GM10248 (cell line): ENCODE measurements around the gene NMNAT2.
A peak's percentile ranks its signal among the peaks of the same experiment; 100 is the strongest.

Experiments used
- CTCF ChIA-PET: fragments of 300-600 bp; sonication (Branson Sonifier 250); formaldehyde crosslinking; extraction: SDS; loops from one replicate; lab custom pipeline; 2021; ENCODE audit warnings: antibody characterized with exemption; lab: Yijun Ruan, JAX
- POLR2A ChIA-PET: fragments of 350-650 bp; sonication (Branson Sonifier 250); formaldehyde crosslinking; extraction: SDS; loops from one replicate; lab custom pipeline; 2020; ENCODE audit warnings: antibody characterized with exemption; lab: Yijun Ruan, JAX
- DNase-seq: peaks from one replicate; pipeline ENCODE4 v3.0.0; 2012; ENCODE audit errors: extremely low spot score
- TF ChIP-seq, protein P1 (sequence below): IDR thresholded peaks from 2 replicates; pipeline ENCODE4 v1.5.1; 2012; ENCODE audit warnings: mild to moderate bottlenecking, low read depth; ENCODE audit errors: extremely low read depth, missing control alignments, control extremely low read depth

The NMNAT2 gene

DNA sequence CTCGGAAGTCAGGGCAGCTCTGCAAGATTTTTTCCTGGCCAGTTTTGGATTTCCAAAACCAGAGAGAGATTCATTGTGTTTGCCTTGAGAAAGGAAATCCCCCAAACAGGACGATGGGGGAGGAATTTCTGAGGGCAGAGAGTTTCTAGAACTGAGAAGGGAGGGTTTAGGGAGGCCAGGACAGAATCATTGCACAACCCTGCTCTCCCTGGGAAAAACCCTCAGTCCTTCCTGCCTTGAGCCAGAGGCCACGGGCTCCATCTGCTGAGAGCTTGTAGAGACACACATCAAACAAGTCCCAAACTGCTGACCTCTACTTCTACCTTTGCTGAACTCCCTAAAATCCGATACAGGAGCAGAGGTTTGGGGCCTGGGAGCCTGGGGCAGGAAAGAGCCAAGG lies 99.7 kb downstream of the NMNAT2 start:
- TF ChIP-seq, protein P1, sequence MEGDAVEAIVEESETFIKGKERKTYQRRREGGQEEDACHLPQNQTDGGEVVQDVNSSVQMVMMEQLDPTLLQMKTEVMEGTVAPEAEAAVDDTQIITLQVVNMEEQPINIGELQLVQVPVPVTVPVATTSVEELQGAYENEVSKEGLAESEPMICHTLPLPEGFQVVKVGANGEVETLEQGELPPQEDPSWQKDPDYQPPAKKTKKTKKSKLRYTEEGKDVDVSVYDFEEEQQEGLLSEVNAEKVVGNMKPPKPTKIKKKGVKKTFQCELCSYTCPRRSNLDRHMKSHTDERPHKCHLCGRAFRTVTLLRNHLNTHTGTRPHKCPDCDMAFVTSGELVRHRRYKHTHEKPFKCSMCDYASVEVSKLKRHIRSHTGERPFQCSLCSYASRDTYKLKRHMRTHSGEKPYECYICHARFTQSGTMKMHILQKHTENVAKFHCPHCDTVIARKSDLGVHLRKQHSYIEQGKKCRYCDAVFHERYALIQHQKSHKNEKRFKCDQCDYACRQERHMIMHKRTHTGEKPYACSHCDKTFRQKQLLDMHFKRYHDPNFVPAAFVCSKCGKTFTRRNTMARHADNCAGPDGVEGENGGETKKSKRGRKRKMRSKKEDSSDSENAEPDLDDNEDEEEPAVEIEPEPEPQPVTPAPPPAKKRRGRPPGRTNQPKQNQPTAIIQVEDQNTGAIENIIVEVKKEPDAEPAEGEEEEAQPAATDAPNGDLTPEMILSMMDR, result peak; percentile 62
- POLR2A ChIA-PET, result no interaction called here
- peak; percentile 69 for DNase-seq
- CTCF ChIA-PET, result interaction anchor here (0.6 to 6.9 kb wide), 16 partner anchors 8 to 730 kb away, joined by 3 to 64 read pairs (median 4); partner anchors contain the start of gene RNASEL

DNA sequence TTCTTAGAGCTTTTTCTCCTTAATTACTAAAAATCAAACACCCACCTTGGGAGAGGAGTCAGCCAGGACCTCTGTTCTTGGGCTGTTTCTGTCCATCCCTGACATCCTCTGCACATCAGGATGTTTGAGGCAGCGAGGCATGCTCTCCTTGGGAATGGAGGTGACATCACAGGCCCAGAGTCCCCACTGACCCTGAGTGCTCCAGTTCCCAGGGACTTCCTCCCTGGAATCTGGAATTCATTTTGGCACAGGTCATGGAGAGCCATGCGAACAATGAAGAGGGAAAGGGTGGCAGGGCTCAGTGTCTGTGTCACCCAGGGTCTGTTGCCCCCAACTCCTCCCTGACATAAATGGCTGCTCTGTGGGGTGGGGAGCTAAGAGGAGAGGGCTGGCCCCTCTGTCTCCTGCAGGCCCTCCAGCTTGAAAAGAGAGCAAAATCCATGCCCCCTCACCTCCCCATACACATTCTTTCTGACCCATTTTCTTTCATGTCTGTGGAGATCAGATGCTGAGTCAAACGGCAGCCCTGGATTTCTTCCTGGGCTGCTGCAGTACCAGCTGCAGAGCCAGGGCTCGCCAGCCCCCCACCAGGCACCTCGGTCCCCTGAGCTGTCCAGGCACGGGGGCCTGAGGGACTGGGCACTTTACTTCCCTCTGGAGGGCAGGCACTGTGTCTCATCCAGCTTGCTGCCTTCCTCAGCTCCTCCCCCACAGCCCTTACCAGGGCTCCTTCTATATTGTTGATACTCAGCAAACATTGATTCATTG lies 102.0 kb downstream of the NMNAT2 start:
- DNase-seq, result no peak
- ChIA-PET CTCF (interaction anchor here (1.0 to 6.9 kb wide), 4 partner anchors 10 to 354 kb away, joined by 3 to 64 read pairs (median 33); no protein-coding TSS in a partner anchor), POLR2A (no interaction called here)
- TF ChIP-seq, protein P1, result no peak

DNA sequence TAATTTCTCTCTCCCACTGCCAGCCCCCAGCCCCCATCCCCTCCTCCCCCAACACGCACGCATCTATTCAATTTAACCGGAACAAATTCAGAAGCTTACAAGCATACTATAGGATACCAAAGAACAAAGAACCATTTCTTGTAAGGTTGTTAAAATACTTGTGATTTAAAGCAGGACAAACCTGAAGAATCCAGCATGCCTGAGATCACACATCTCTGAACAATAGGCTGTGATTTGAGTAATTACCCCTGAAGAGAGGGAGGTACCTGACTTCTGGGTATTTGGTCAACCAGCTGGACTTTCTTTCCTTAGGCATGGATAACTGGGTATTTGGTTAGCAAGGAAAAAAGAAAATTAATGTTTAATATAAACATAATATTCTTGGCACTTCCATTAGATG lies 105.1 kb downstream of the NMNAT2 start:
- TF ChIP-seq, protein P1, result no peak
- CTCF ChIA-PET, result interaction anchor here (1.0 to 1.7 kb wide), 2 partner anchors 31 to 85 kb away, joined by 3 to 5 read pairs; no protein-coding TSS in a partner anchor
- POLR2A ChIA-PET, result no interaction called here
- no peak for DNase-seq

DNA sequence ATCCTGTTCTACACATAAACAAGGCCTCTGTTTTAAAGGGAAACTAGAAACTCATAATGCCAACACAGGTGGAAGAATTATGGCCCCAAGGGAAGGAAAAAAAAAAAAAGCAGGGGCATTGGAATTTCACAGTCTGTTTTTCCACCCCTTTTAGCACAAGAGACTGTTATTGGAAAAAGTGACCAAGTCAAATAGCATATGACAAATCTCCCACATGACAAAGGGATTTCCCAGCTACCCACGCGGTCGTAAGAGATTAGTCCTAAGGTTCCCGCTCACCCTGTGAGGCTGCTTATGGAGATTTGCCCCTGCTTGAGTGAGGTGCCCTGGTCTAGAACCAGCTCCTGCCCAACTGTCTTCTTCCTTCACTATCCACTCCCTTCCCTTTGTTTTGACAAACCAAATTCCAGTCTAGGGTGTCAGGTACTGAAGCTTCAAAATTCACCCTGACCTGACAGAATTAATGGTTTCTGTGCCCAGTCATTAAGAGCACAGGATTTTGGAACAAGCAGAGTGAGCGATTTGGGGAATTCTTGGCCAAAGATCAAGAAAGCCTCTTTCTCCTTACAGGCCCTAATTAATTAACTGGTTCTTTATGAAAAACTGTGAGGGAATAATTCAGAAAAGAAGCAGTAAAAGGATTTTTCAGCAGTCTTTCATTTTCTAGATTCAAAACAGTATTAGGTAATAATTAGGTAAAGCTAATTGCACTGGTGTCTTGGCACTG lies 107.3 kb downstream of the NMNAT2 start:
- ChIA-PET POLR2A (no interaction called here), CTCF (interaction anchor here (0.7 to 1.8 kb wide), 4 partner anchors 8 to 30 kb away, joined by 3 to 4 read pairs (median 3); no protein-coding TSS in a partner anchor)
- DNase-seq, result no peak
- TF ChIP-seq, protein P1, result no peak

DNA sequence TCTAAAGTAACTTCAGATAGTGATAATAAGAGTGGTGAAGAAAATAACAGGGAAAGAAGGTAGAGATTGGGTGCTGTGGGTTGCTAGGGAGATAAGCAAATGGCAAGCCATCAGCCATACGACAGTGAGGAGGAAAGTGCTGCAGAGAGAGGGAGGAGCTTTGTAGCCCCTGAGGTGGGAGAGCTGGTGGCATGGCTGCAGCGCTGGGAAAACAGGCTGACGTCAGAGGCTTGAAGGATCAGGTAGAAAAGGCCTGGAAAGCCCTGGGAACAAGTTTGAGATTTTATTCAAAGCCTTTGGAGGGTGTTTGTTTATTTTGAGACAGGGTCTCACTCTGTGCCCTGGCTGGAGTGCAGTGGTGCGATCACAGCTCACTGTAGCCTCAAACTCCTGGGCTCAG lies 109.5 kb downstream of the NMNAT2 start:
- DNase-seq, result no peak
- POLR2A ChIA-PET, result interaction anchor here (0.6 kb wide), 1 partner anchor 10 kb away, joined by 3 read pairs; no protein-coding TSS in a partner anchor
- CTCF ChIA-PET, result interaction anchor here (1.2 to 6.0 kb wide), 4 partner anchors 8 to 27 kb away, joined by 4 to 60 read pairs (median 8); no protein-coding TSS in a partner anchor
- TF ChIP-seq, protein P1, result no peak
